ENCODE data around the gene OPRL1. TPM values are rescaled to one million over a fixed set of nuclear protein-coding genes. Genes with fewer than 3 reads are reported as not detected.

OPRL1 gene
- total and polyA plus RNA-seq, 12 donors: 0.19 to 1.3 (median 0.40) TPM

DNA sequence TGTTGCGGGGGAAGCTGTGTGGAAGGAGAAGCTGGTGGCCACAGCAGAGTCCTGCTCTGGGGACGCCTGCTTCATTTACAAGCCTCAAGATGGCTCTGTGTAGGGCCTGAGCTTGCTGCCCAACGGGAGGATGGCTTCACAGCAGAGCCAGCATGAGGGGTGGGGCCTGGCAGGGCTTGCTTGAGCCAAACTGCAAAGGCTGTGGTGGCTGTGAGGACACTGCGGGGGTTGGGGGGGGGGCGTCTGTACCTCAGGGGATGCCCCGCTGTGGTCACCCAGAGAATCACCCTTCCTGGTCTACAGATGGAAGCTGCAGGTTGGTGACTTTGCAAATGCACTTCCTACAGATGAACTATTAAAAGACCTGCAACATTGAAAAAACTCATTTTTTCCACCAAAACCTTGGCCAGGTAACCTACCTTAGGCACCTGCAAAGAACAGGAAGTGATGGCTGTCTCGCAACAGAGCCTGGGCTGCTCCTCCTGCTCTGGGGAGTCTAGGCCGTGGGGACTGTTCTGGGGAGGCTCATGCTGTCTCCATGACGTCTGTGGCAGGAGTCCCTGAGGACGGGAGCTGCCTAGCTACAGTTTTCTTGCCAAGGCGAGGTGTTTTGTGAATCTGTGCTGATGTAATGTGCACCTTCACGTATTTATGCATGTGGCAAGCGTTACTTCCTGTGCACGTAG is 20.1 kb downstream of the OPRL1 start:
- DNase-seq (no peak), ATAC-seq (no peak)
- Histone ChIP-seq H3K9me3 (no peaks in the 10 kb centered on the region), H3K27ac (no peak overlapping the region), H3K4me1 (peaks cover 0 to 13% (median 12%) of the 10 kb centered on the region in 9 donors), H3K27me3 (peaks cover 29 to 63% (median 48%) of the 10 kb centered on the region in 7 donors), H3K4me3 (no peak overlapping the region), H3K36me3 (peaks cover 0 to 12% (median 0%) of the 10 kb centered on the region in 9 donors)
- 84 to 86% methylated on average over 14 of the region's 14 CpGs for WGBS, 2 donors
- TF ChIP-seq CTCF (IDR thresholded peaks at IDR 0.05): no peak
- intact Hi-C loops (cut with DNase I): no loop called here

DNA sequence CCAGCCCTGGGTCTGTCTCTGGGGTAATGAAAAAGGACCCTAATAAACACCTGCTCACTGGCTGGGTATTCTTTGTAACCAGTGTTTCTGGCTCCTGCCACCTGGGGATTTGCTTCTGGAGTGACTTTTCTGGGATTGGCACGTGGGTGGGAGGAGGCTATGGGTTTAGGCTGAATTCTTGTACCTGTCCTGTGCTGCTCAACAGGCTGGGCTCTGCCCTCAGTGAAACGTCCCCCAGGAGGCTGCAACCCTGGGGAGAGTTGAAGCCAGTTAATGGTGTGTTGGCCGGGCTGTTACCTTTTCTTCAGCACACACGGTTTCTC is 20.6 kb downstream of the OPRL1 start:
- peaks cover 29 to 64% (median 47%) of the 10 kb centered on the region in 7 donors for H3K27me3 ChIP-seq
- DNase-seq: no peak
- intact Hi-C loops (cut with DNase I): no loop called here

GRCh38 chr20:64100946-64101688 is 21.2 kb downstream of the OPRL1 start:
- no peak for TF ChIP-seq CTCF (IDR thresholded peaks at IDR 0.05)
- Histone ChIP-seq H3K9me3 (no peaks in the 10 kb centered on the region), H3K4me3 (no peak overlapping the region), H3K27ac (no peak overlapping the region), H3K4me1 (peaks cover 0 to 13% (median 12%) of the 10 kb centered on the region in 9 donors), H3K36me3 (peaks cover 0 to 12% (median 0%) of the 10 kb centered on the region in 9 donors), H3K27me3 (peaks cover 29 to 64% (median 45%) of the 10 kb centered on the region in 7 donors)
- WGBS, 2 donors: 83 to 84% methylated on average over 9 of the region's 9 CpGs
- DNase-seq (no peak), ATAC-seq (no peak)
- intact Hi-C loops (cut with DNase I): no loop called here

More for the DNA sequence above, 20.6 kb downstream of the OPRL1 start:
- peaks cover 0 to 13% (median 12%) of the 10 kb centered on the region in 9 donors for H3K4me1 ChIP-seq
- 73 to 76% methylated on average over 4 of the region's 4 CpGs for WGBS, 2 donors
- peaks cover 0 to 12% (median 0%) of the 10 kb centered on the region in 9 donors for H3K36me3 ChIP-seq
- no peak for TF ChIP-seq CTCF (IDR thresholded peaks at IDR 0.05)
- H3K9me3 ChIP-seq: no peaks in the 10 kb centered on the region
- H3K4me3 ChIP-seq: no peak overlapping the region
- ATAC-seq: no peak
- H3K27ac ChIP-seq: no peak overlapping the region

GRCh38 chr20:64101731-64102621 is 22.1 kb downstream of the OPRL1 start:
- ATAC-seq: peak in 7 of 8 donors; percentile 50 to 74 (median 67)
- Histone ChIP-seq H3K9me3 (no peaks in the 10 kb centered on the region), H3K27me3 (peaks cover 29 to 64% (median 50%) of the 10 kb centered on the region in 7 donors), H3K4me1 (peaks cover 0 to 13% (median 12%) of the 10 kb centered on the region in 9 donors), H3K27ac (no peak overlapping the region), H3K36me3 (peaks cover 0 to 12% (median 0%) of the 10 kb centered on the region in 9 donors), H3K4me3 (peak overlapping the region; percentile 11 to 57 (median 48))
- DNase-seq: peak in 1 of 2 donors; percentile 52
- peak; percentile 42 to 83 (median 71) for TF ChIP-seq CTCF (IDR thresholded peaks at IDR 0.05)
- intact Hi-C loops (cut with DNase I): no loop called here
- 7 to 8% methylated on average over 53 to 63 of the region's 64 CpGs for WGBS, 2 donors
